ENCODE measurements around the gene SEMA3F.
"Not testable (repeated sequence)": the region's sequence is repeated elsewhere in the genome, so short reads cannot be mapped to it uniquely, and the experiment has no call there.

SEMA3F gene

GRCh38 chr3:50194128-50194902, 39.2 kb downstream of the SEMA3F start:
- no peak for DNase-seq

GRCh38 chr3:50194903-50195500, 39.9 kb downstream of the SEMA3F start:
- DNase-seq: no peak

- DNase-seq: no peak
Observed at GRCh38 chr3:50195501-50196252, 40.6 kb downstream of the SEMA3F start.

GRCh38 chr3:50196253-50196801, 41.2 kb downstream of the SEMA3F start:
- DNase-seq: no peak

GRCh38 chr3:50201573-50202315, 46.6 kb downstream of the SEMA3F start:
- DNase-seq: no peak

GRCh38 chr3:50202353-50203112, 47.4 kb downstream of the SEMA3F start:
- no peak for DNase-seq

GRCh38 chr3:50203113-50203808, 48.1 kb downstream of the SEMA3F start:
- DNase-seq: no peak

- no peak for DNase-seq
Observed at GRCh38 chr3:50203809-50204803, 49.0 kb downstream of the SEMA3F start.

- DNase-seq: peak; percentile 13
Observed at GRCh38 chr3:50204804-50205412, 49.8 kb downstream of the SEMA3F start, which contains the start of gene SLC38A3. SLC38A3 (plus strand) TSS chr3:50205271; CDS start chr3:50214200, 8,929 bp downstream.

- no peak for DNase-seq
Observed at GRCh38 chr3:50205413-50206276, 50.5 kb downstream of the SEMA3F start.

GRCh38 chr3:50207359-50208042, 52.4 kb downstream of the SEMA3F start:
- DNase-seq: no peak

GRCh38 chr3:50208677-50209344, 53.7 kb downstream of the SEMA3F start:
- DNase-seq: no peak

GRCh38 chr3:50210176-50210509, 55.0 kb downstream of the SEMA3F start:
- DNase-seq: no peak

- DNase-seq: no peak
Observed at GRCh38 chr3:50210510-50211367, 55.6 kb downstream of the SEMA3F start.

- not testable (repeated sequence) for DNase-seq
Observed at GRCh38 chr3:50211368-50211717, 56.2 kb downstream of the SEMA3F start.

GRCh38 chr3:50211930-50212329, 56.8 kb downstream of the SEMA3F start:
- no peak for DNase-seq

- DNase-seq: no peak
Observed at GRCh38 chr3:50212502-50212901, 57.4 kb downstream of the SEMA3F start.
